ENCODE measurements around the gene PBX2. TPM values are rescaled to one million over a fixed set of nuclear protein-coding genes. Genes with fewer than 3 reads are reported as not detected.
"Not testable (repeated sequence)": the region's sequence is repeated elsewhere in the genome, so short reads cannot be mapped to it uniquely, and the experiment has no call there.

Gene PBX2
- total RNA-seq, 1 donor from 2014 or later, result 36.5 TPM

DNA sequence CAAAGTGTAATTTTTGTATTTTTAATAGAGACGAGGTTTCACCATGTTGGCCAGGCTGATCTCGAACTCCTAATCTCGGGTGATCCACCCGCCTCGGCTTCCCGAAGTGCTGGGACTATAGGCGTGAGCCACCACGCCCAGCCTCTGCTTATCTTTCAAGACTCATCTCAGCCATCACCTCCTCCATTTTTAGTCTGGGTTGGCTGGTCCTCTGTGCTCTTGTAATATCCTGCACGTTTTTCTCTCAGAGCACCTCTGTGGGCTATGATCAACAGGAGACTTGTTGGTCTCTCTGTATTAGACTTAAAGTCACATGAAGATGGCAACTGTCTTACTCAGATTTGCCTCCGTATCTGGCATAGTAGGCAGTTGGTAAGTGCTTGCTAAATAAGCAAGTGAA is 26.3 kb upstream of the PBX2 start:
- no peak overlapping the region for H3K4me3 ChIP-seq
- intact Hi-C loops (cut with micrococcal nuclease), result no loop called here
- H3K27ac ChIP-seq (replicated peaks), result no peak overlapping the region
- no peaks in the 10 kb centered on the region for H3K4me1 ChIP-seq
- DNase-seq, result no peak
- TF ChIP-seq, protein P1, sequence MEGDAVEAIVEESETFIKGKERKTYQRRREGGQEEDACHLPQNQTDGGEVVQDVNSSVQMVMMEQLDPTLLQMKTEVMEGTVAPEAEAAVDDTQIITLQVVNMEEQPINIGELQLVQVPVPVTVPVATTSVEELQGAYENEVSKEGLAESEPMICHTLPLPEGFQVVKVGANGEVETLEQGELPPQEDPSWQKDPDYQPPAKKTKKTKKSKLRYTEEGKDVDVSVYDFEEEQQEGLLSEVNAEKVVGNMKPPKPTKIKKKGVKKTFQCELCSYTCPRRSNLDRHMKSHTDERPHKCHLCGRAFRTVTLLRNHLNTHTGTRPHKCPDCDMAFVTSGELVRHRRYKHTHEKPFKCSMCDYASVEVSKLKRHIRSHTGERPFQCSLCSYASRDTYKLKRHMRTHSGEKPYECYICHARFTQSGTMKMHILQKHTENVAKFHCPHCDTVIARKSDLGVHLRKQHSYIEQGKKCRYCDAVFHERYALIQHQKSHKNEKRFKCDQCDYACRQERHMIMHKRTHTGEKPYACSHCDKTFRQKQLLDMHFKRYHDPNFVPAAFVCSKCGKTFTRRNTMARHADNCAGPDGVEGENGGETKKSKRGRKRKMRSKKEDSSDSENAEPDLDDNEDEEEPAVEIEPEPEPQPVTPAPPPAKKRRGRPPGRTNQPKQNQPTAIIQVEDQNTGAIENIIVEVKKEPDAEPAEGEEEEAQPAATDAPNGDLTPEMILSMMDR (IDR thresholded peaks at IDR 0.05; ENCODE audit: borderline replicate concordance), result no peak
- peaks cover 44% of the 10 kb centered on the region for H3K36me3 ChIP-seq
- H3K27me3 ChIP-seq (ENCODE audit: low read depth), result peaks cover 12% of the 10 kb centered on the region
- no peaks in the 10 kb centered on the region for H3K9me3 ChIP-seq (replicated peaks)

DNA sequence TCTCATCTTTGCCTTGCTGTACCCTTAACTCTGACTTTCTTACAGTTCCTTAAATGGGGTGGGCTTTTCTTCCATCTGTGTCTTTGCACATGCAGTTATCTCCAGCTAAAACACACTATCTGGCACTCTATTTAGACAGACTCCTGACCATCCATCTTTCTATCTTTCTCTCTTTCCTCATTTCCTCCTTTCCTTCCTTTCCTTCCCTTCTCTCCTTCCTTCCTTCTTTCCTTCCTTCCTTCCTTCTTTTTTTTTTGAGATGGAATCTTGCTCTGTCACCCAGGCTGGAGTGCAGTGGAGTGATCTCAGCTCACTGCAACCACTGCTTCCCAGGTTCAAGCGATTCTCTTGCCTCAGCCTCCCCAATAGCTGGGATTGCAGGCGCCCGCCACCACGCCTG is 25.6 kb upstream of the PBX2 start:
- no peak for DNase-seq
- Histone ChIP-seq H3K4me1 (no peaks in the 10 kb centered on the region), H3K4me3 (no peak overlapping the region), H3K27me3 (ENCODE audit: low read depth) (peaks cover 7% of the 10 kb centered on the region), H3K9me3 (replicated peaks) (no peaks in the 10 kb centered on the region), H3K36me3 (peaks cover 39% of the 10 kb centered on the region), H3K27ac (replicated peaks) (no peak overlapping the region)
- TF ChIP-seq, protein P1 (IDR thresholded peaks at IDR 0.05; ENCODE audit: borderline replicate concordance), result no peak
- intact Hi-C loops (cut with micrococcal nuclease), result no loop called here

DNA sequence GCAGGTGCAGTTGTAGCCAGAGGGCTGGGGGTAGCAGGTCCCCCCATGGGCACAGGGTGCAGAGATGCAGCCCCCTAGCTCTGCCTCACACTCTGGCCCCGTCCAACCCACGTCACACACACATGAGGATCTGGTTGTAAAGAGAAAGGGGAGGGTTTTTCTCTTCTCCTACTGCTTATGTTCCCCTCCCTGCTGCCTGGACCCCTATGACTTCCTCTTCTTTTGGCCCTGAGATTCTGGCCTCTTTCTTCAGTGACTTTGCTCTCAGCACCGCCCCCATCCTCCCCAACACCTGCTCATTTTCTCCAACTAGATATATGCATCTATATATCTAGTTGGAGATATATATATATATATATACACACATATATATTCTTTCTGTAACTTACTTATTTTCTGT is 24.1 kb upstream of the PBX2 start:
- DNase-seq, result no peak
- TF ChIP-seq, protein P1 (IDR thresholded peaks at IDR 0.05; ENCODE audit: borderline replicate concordance), result no peak
- intact Hi-C loops (cut with micrococcal nuclease), result no loop called here
- no peak overlapping the region for H3K4me3 ChIP-seq
- H3K9me3 ChIP-seq (replicated peaks), result no peaks in the 10 kb centered on the region
- no peaks in the 10 kb centered on the region for H3K27me3 ChIP-seq (ENCODE audit: low read depth)
- no peak overlapping the region for H3K27ac ChIP-seq (replicated peaks)
- H3K4me1 ChIP-seq, result no peaks in the 10 kb centered on the region
- H3K36me3 ChIP-seq, result peaks cover 33% of the 10 kb centered on the region

DNA sequence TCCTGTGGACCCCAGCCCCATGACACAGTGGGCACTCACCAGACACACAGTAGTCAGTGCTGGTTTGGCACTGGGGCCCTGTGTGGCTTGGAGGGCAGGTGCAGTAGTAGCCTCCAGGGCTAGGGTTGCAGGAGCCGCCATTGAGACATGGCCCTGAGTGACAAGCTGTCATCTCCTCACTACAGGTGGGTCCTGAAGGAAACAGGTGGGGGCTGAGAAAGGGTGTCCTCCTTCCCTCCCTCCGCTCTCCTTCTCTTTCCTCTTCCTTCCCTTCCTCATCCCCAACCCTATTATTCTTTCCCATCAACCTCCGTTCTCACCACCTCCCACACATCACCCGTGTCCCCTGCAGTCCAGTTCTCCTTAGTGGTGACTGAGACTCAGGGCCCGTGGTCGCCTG is 23.6 kb upstream of the PBX2 start:
- H3K27ac ChIP-seq (replicated peaks), result no peak overlapping the region
- no peak overlapping the region for H3K4me3 ChIP-seq
- peaks cover 35% of the 10 kb centered on the region for H3K36me3 ChIP-seq
- no peaks in the 10 kb centered on the region for H3K27me3 ChIP-seq (ENCODE audit: low read depth)
- DNase-seq, result no peak
- H3K9me3 ChIP-seq (replicated peaks), result no peaks in the 10 kb centered on the region
- intact Hi-C loops (cut with micrococcal nuclease), result no loop called here
- H3K4me1 ChIP-seq, result no peaks in the 10 kb centered on the region
- TF ChIP-seq, protein P1 (IDR thresholded peaks at IDR 0.05; ENCODE audit: borderline replicate concordance), result no peak

DNA sequence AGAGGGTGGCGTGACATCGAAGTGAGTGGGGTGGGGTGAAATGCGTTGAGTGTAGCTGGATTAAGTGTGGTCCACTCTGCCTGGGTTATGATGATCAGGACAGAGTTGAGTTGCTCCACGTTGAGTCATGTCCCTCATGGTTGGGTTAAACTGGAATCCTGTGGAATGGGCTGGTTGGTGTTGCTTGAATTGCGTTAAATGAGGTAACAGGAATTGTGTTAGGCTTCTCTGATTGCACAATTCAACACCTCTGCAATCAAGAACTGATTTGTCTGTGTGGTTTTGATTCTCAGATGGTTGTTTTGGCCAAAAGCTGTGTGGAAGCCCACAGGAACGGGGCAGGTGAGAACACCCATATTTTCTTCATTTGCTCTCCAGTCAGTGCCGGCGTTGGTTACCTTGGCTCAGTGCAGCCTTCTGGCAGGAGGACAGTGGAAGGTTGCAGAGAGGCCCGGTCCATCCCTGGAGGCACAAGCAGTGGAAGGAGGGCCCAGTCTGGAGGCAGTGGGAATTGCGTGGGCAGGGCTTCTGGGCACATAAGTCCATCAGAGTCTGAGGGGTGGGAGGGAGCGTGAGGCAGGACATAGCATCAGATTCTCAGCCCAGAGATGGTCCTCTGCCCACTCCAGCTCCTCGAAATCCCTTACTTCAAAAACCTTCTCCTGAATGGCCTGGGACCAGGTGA is 22.2 kb upstream of the PBX2 start:
- no peak for DNase-seq
- intact Hi-C loops (cut with micrococcal nuclease), result no loop called here
- TF ChIP-seq, protein P1 (IDR thresholded peaks at IDR 0.05; ENCODE audit: borderline replicate concordance), result no peak
- Histone ChIP-seq H3K4me3 (no peak overlapping the region), H3K27me3 (ENCODE audit: low read depth) (no peaks in the 10 kb centered on the region), H3K27ac (replicated peaks) (no peak overlapping the region), H3K4me1 (no peaks in the 10 kb centered on the region), H3K36me3 (peaks cover 28% of the 10 kb centered on the region), H3K9me3 (replicated peaks) (no peaks in the 10 kb centered on the region)

DNA sequence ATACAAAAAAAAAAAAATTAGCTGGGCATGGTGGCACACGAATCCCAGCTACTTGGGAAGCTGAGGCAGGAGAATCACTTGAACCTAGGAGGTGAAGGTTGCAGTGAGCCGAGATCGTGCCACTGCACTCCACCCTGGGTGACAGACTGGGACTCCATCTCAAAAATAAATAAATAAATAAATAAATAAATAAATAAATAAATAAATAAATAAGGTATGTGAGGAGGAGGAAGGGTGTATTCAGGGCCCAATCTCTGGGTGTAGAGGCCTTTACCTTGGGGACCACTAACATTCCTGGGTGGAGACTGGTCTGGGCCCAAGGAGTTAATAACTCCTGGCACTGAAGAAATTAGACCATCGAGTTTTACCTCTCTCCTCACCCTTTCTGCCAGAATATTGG is 21.4 kb upstream of the PBX2 start:
- intact Hi-C loops (cut with micrococcal nuclease); H3K4me3 ChIP-seq; H3K9me3 ChIP-seq (replicated peaks); DNase-seq; H3K27ac ChIP-seq (replicated peaks); H3K4me1 ChIP-seq; H3K27me3 ChIP-seq (ENCODE audit: low read depth): not testable (repeated sequence)
- H3K36me3 ChIP-seq, result peaks cover 21% of the 10 kb centered on the region
